A549 (cell line): ENCODE data around the gene HACL1. TPM values are rescaled to one million over a fixed set of nuclear protein-coding genes. Genes with fewer than 3 reads are reported as not detected.

Experiments
- ATAC-seq, 2 experiments: fragments of 200-7000 bp in 1 of 2; fragments of >200 bp in 1 of 2; cut with Nextera tagmentation in 1 of 2; cut with Tn5 transposase in 1 of 2; 3 replicates each; pipeline versions ENCODE4 v1.8.0 to v1.9.1; 2018 to 2020; ENCODE audit warnings: mild to moderate bottlenecking in 1 of 2, moderate library complexity in 1 of 2
- CTCF ChIA-PET: fragments of 300-600 bp; sonication (Branson Sonifier 250); formaldehyde crosslinking; extraction: SDS; loops from one replicate; lab custom pipeline; 2021; ENCODE audit warnings: antibody characterized with exemption, inconsistent platforms; lab: Yijun Ruan, JAX
- POLR2A ChIA-PET: fragments of 350-600 bp; formaldehyde crosslinking; extraction: SDS; loops from one replicate; lab custom pipeline; 2021; ENCODE audit warnings: antibody characterized with exemption, inconsistent platforms; lab: Yijun Ruan, JAX
- DNase-seq, 2 experiments: peaks; one replicate each; pipeline versions ENCODE4 v3.0.0 to v3.0.0-alpha.2; 2011 to 2016; ENCODE audit warnings: low read depth in 1 of 2, low spot score in 1 of 2
- FAIRE-seq: peaks from 2 replicates; lab custom pipeline; 2011; peaks lifted over from hg19 to GRCh38; lab: Jason Lieb, UNC
- H3K27ac ChIP-seq, 2 experiments: fragments of >200 bp; sonication (Bioruptor Twin); formaldehyde crosslinking; 3 replicates each; pipeline ENCODE4 v1.5.1; 2016 to 2017
- H3K4me1 ChIP-seq: fragments of >200 bp; sonication (Bioruptor Twin); formaldehyde crosslinking; 3 replicates; pipeline ENCODE4 v1.6.1; 2016
- H3K4me2 ChIP-seq: fragments of >200 bp; sonication (Bioruptor Twin); formaldehyde crosslinking; 3 replicates; pipeline ENCODE4 v1.6.1; 2016
- H3K4me3 ChIP-seq: fragments of >200 bp; sonication (Bioruptor Twin); formaldehyde crosslinking; 3 replicates; pipeline ENCODE4 v1.5.1; 2016
- H3K9me3 ChIP-seq: fragments of >200 bp; sonication (Bioruptor Twin); formaldehyde crosslinking; 3 replicates; pipeline ENCODE4 v1.6.1; 2016
- ATOH8 ChIP-seq: fragments of 250-450 bp; sonication (Bioruptor Pico); IDR thresholded peaks from 2 replicates; pipeline ENCODE4 v1.5.0; 2020; ENCODE audit warnings: low read depth, mild to moderate bottlenecking, moderate library complexity
- CBX2 ChIP-seq: fragments of 200-600 bp; sonication (generic); IDR thresholded peaks from 2 replicates; pipeline ENCODE4 v1.6.1; 2016; ENCODE audit warnings: low read depth, mild to moderate bottlenecking, borderline replicate concordance
- CEBPB ChIP-seq, 2 experiments: fragments of >200 bp in 1 of 2; sonication (Bioruptor Twin) in 1 of 2; formaldehyde crosslinking in 1 of 2; IDR thresholded peaks; 2 replicates each; pipeline ENCODE4 v1.6.1; 2012 to 2016
- CHD4 ChIP-seq: fragments of 200-600 bp; sonication (generic); IDR thresholded peaks from 2 replicates; pipeline ENCODE4 v1.6.1; 2016; ENCODE audit warnings: antibody characterized with exemption, mild to moderate bottlenecking, borderline replicate concordance
- E2F6 ChIP-seq: IDR thresholded peaks from 2 replicates; pipeline ENCODE4 v1.6.1; 2012; ENCODE audit warnings: low read depth, borderline replicate concordance
- ELK1 ChIP-seq: fragments of 150-350 bp; IDR thresholded peaks from 2 replicates; pipeline ENCODE4 v1.6.1; 2014; ENCODE audit warnings: low read depth, mild to moderate bottlenecking, low read length
- ESRRA ChIP-seq: fragments of 150-350 bp; IDR thresholded peaks from 2 replicates; pipeline ENCODE4 v1.6.1; 2014; ENCODE audit warnings: mild to moderate bottlenecking, low read length, borderline replicate concordance
- FOSB ChIP-seq: fragments of 250-450 bp; sonication (Bioruptor Pico); IDR thresholded peaks from 2 replicates; pipeline ENCODE4 v1.5.0; 2020; ENCODE audit warnings: mild to moderate bottlenecking, moderate library complexity
- HES2 ChIP-seq: fragments of >200 bp; sonication (Bioruptor Twin); formaldehyde crosslinking; IDR thresholded peaks from 2 replicates; pipeline ENCODE4 v1.6.1; 2016
- HMGXB4 ChIP-seq: fragments of 250-450 bp; sonication (Bioruptor Pico); IDR thresholded peaks from 2 replicates; pipeline ENCODE4 v1.5.0; 2021; ENCODE audit warnings: mild to moderate bottlenecking, moderate library complexity, borderline replicate concordance
- HOXA7 ChIP-seq: fragments of 250-450 bp; sonication (Bioruptor Pico); IDR thresholded peaks from 2 replicates; pipeline ENCODE4 v1.5.0; 2020; ENCODE audit warnings: mild to moderate bottlenecking, moderate library complexity
- JUN ChIP-seq, 2 experiments: fragments of >200 bp; sonication (Bioruptor Twin); formaldehyde crosslinking; IDR thresholded peaks; 2 replicates in 1 of 2; 3 replicates in 1 of 2; pipeline ENCODE4 v1.6.1; 2016 to 2017
- KDM5A ChIP-seq: fragments of 200-600 bp; sonication (generic); IDR thresholded peaks from 2 replicates; pipeline ENCODE4 v1.6.1; 2016; ENCODE audit warnings: antibody characterized with exemption, mild to moderate bottlenecking
- MYC ChIP-seq: IDR thresholded peaks from 2 replicates; pipeline ENCODE4 v1.6.1; 2012; ENCODE audit warnings: mild to moderate bottlenecking, inconsistent platforms, low read length, improper control_type of control experiment, borderline replicate concordance
- NR3C1 ChIP-seq: fragments of >200 bp; sonication (Bioruptor Twin); formaldehyde crosslinking; IDR thresholded peaks from 3 replicates; pipeline ENCODE4 v1.6.1; 2017
- PBX3 ChIP-seq: IDR thresholded peaks from 2 replicates; pipeline ENCODE4 v1.6.1; 2012
- PHF8 ChIP-seq: fragments of 200-600 bp; sonication (generic); IDR thresholded peaks from 2 replicates; pipeline ENCODE4 v1.6.1; 2016; ENCODE audit warnings: low read depth, mild to moderate bottlenecking, antibody characterized with exemption, moderate library complexity, borderline replicate concordance
- POLR2AphosphoS2 ChIP-seq: conservative IDR thresholded peaks from 2 replicates; pipeline ENCODE4 v1.6.1; 2012; ENCODE audit warnings: low read length, improper control_type of control experiment, inconsistent platforms
- RARB ChIP-seq: fragments of 250-450 bp; sonication (Bioruptor Pico); IDR thresholded peaks from 2 replicates; pipeline ENCODE4 v1.8.0; 2021; ENCODE audit warnings: mild to moderate bottlenecking, moderate library complexity
- RCOR1 ChIP-seq: fragments of 150-350 bp; IDR thresholded peaks from 2 replicates; pipeline ENCODE4 v1.6.1; 2014; ENCODE audit warnings: antibody characterized with exemption, low read length, low read depth
- TP53 ChIP-seq: fragments of 250-450 bp; sonication (Bioruptor Pico); IDR thresholded peaks from 2 replicates; pipeline ENCODE4 v1.5.0; 2021; ENCODE audit warnings: mild to moderate bottlenecking, moderate library complexity
- USF2 ChIP-seq: fragments of 450-650 bp; IDR thresholded peaks from 2 replicates; pipeline ENCODE4 v1.6.1; 2014; ENCODE audit warnings: antibody characterized with exemption
- ZC3H11A ChIP-seq: fragments of 450-650 bp; IDR thresholded peaks from 2 replicates; pipeline ENCODE4 v1.6.1; 2014; ENCODE audit warnings: antibody characterized with exemption, mild to moderate bottlenecking
- ZNF302 ChIP-seq: fragments of 250-450 bp; sonication (Bioruptor Pico); IDR thresholded peaks from 2 replicates; pipeline ENCODE4 v1.9.0; 2021; ENCODE audit warnings: inconsistent platforms, mild to moderate bottlenecking, moderate library complexity
- WGBS: methylation state at CpG from one replicate; pipeline ENCODE4 v1.1.6; 2017; ENCODE audit errors: missing lambda C conversion rate; 5-methylcytosine and 5-hydroxymethylcytosine counted together
- polyA plus RNA-seq, 4 experiments: library from polyadenylated mRNA; depleted of rRNA in 3 of 4; stranded (reverse); fragments of >200 nt; fragmentation: RNase III in 1 of 4; extraction: RNeasy Plus Mini Kit Qiagen cat#74134 plus additional on column Dnase treatment in 1 of 4; gene quantifications; 2 replicates in 3 of 4; 3 replicates in 1 of 4; pipeline ENCODE4 v1.2.3, GENCODE V29; 2011 to 2017

HACL1 gene
- polyA plus RNA-seq, 2 of the 4 experiments (the other 2 are of a cell fraction): 26.3 to 51.0 TPM

- no peak for TF ChIP-seq E2F6
- TF ChIP-seq FOSB (CRISPR knock-in tag): no peak
- no peak for TF ChIP-seq CBX2
- no peak for TF ChIP-seq TP53 (CRISPR knock-in tag)
- TF ChIP-seq, all 56 proteins: peak for 3
Observed at GRCh38 chr3:15602146-15602536, 772 bp upstream of the HACL1 start (continued).

- peak; percentile 23; the same call in 1 of the 2 replicates for TF ChIP-seq PHF8
- no peak for TF ChIP-seq HMGXB4 (CRISPR knock-in tag)
- TF ChIP-seq JUN (IDR thresholded peaks at IDR 0.05): 0 out of 5 replicates have a peak, but pooled peaks of 1 of the 2 experiments have one; percentile 10
- TF ChIP-seq KDM5A: peak; percentile 54; the same call in 1 of the 2 replicates
- Histone ChIP-seq H3K4me1 (peaks cover 10% of the 10 kb centered on the region), H3K9me3 (no peaks in the 10 kb centered on the region), H3K4me2 (peak overlapping the region; percentile 93), H3K4me3 (peak overlapping the region; percentile 65), H3K27ac (peak overlapping the region; percentile 70 to 91)
- ATAC-seq: peak; percentile 34 to 54
- POLR2A ChIA-PET: interaction anchor here (0.6 to 2.1 kb wide), 10 partner anchors 9 to 496 kb away, joined by 3 to 10 read pairs (median 4); partner anchors contain the start of gene ANKRD28
- 0% methylated on average over 8 of the region's 19 CpGs for WGBS
- peak in 1 of 2 experiments; percentile 25 for DNase-seq
- CTCF ChIA-PET: interaction anchor here (1.4 to 1.8 kb wide), 3 partner anchors 11 to 211 kb away, joined by 3 to 9 read pairs (median 5); no protein-coding TSS in a partner anchor
- FAIRE-seq: no peak
Observed at GRCh38 chr3:15601046-15601398, 347 bp downstream of the HACL1 start.

GRCh38 chr3:15595955-15596354 is 5.4 kb downstream of the HACL1 start:
- TF ChIP-seq KDM5A: no peak
- no peak for TF ChIP-seq JUN (IDR thresholded peaks at IDR 0.05)
- TF ChIP-seq MYC: no peak
- TF ChIP-seq ESRRA: no peak
- TF ChIP-seq CHD4: no peak
- no peak for TF ChIP-seq RCOR1
- TF ChIP-seq USF2: no peak
- TF ChIP-seq ZNF302 (CRISPR knock-in tag): no peak
- TF ChIP-seq ZC3H11A: no peak
- TF ChIP-seq RARB (CRISPR knock-in tag): no peak
- no peak for TF ChIP-seq HES2
- no peak for TF ChIP-seq ATOH8 (CRISPR knock-in tag)
- TF ChIP-seq HMGXB4 (CRISPR knock-in tag): no peak
- no peak for TF ChIP-seq POLR2AphosphoS2
- TF ChIP-seq CEBPB (IDR thresholded peaks at IDR 0.05): no peak
- no peak for TF ChIP-seq NR3C1
- TF ChIP-seq PBX3: no peak
- TF ChIP-seq HOXA7 (CRISPR knock-in tag): no peak
- no peak for TF ChIP-seq ELK1
- no peak overlapping the region for H3K4me3 ChIP-seq
- ChIA-PET CTCF (interaction anchor here (1.3 to 1.8 kb wide), 2 partner anchors 35 to 216 kb away, joined by 3 to 4 read pairs; no protein-coding TSS in a partner anchor), POLR2A (no interaction called here)
- DNase-seq (no peak), FAIRE-seq (no peak), ATAC-seq (no peak)
- no peak overlapping the region for H3K27ac ChIP-seq
- no peaks in the 10 kb centered on the region for H3K9me3 ChIP-seq
- WGBS: 79% methylated on average over 2 of the region's 2 CpGs
- peaks cover 8% of the 10 kb centered on the region for H3K4me1 ChIP-seq
- no peak overlapping the region for H3K4me2 ChIP-seq
